CD14-positive monocyte (primary cell): ENCODE data around the gene NQO2. TPM values are rescaled to one million over a fixed set of nuclear protein-coding genes. Genes with fewer than 3 reads are reported as not detected.

Experiments
- DNase-seq, 3 donors: peaks; one replicate each; pipeline ENCODE4 v3.0.0-alpha.2; 2011 to 2022
- H2AFZ ChIP-seq: 2 replicates; pipeline ENCODE4 v1.6.0; 2012; ENCODE audit warnings: mild to moderate bottlenecking, low read depth, low read length, inconsistent platforms; ENCODE audit not compliant: insufficient read depth, poor library complexity, severe bottlenecking
- H3K27ac ChIP-seq, 2 donors: 1 replicate in 1 of 2; 2 replicates in 1 of 2; pipeline ENCODE4 v1.5.1; 2012 to 2013; ENCODE audit warnings: low read length in 2 of 2, control low read depth in 1 of 2, inconsistent platforms in 1 of 2, low read depth in 1 of 2, mild to moderate bottlenecking in 1 of 2
- H3K27me3 ChIP-seq, 2 donors: one replicate each; pipeline versions ENCODE4 v1.6.0 to v1.6.1; 2011 to 2013; ENCODE audit warnings: low read length in 2 of 2; ENCODE audit not compliant: control insufficient read depth in 2 of 2, insufficient read depth in 2 of 2
- H3K36me3 ChIP-seq, 2 donors: replicated peaks in 1 of 2; 1 replicate in 1 of 2; 2 replicates in 1 of 2; pipeline versions ENCODE4 v1.5.1 to v1.6.1; 2012 to 2013; ENCODE audit warnings: low read length in 2 of 2, control low read depth in 1 of 2, inconsistent platforms in 1 of 2, mild to moderate bottlenecking in 1 of 2; ENCODE audit not compliant: insufficient read depth in 2 of 2, control insufficient read depth in 1 of 2
- H3K4me1 ChIP-seq, 2 donors: 1 replicate in 1 of 2; 2 replicates in 1 of 2; pipeline versions ENCODE4 v1.5.1 to v1.6.1; 2012 to 2013; ENCODE audit warnings: low read length in 2 of 2, control low read depth in 1 of 2, inconsistent platforms in 1 of 2, mild to moderate bottlenecking in 1 of 2, moderate library complexity in 1 of 2; ENCODE audit not compliant: insufficient read depth in 2 of 2, control insufficient read depth in 1 of 2
- H3K4me2 ChIP-seq: replicated peaks from 2 replicates; pipeline ENCODE3; 2012; ENCODE audit warnings: low read length, moderate library complexity, mild to moderate bottlenecking; ENCODE audit not compliant: poor library complexity, severe bottlenecking; ENCODE audit errors: extremely low read depth
- H3K4me3 ChIP-seq, 3 experiments: fragments of 200-600 bp in 1 of 3; sonication (generic) in 1 of 3; replicated peaks in 1 of 3; 1 replicate in 2 of 3; 2 replicates in 1 of 3; pipeline ENCODE4 v1.5.1; 2011 to 2013; ENCODE audit warnings: low read length in 3 of 3, mild to moderate bottlenecking in 3 of 3, control low read depth in 2 of 3, low read depth in 2 of 3, inconsistent platforms in 1 of 3, moderate library complexity in 1 of 3
- H3K79me2 ChIP-seq: 2 replicates; pipeline ENCODE4 v1.6.0; 2012; ENCODE audit warnings: mild to moderate bottlenecking, control low read depth, inconsistent platforms, low read length, moderate library complexity; ENCODE audit not compliant: insufficient read depth
- H3K9ac ChIP-seq: 2 replicates; pipeline ENCODE4 v1.6.0; 2017; ENCODE audit warnings: low read length, mild to moderate bottlenecking; ENCODE audit not compliant: insufficient read depth, poor library complexity, severe bottlenecking
- H3K9me3 ChIP-seq, 2 donors: replicated peaks in 1 of 2; 1 replicate in 1 of 2; 2 replicates in 1 of 2; pipeline versions ENCODE4 v1.5.1 to v1.6.1; 2012 to 2013; ENCODE audit warnings: low read length in 2 of 2, control low read depth in 1 of 2; ENCODE audit not compliant: control insufficient read depth in 1 of 2, insufficient read depth in 1 of 2
- H4K20me1 ChIP-seq: 2 replicates; pipeline ENCODE4 v1.6.0; 2012; ENCODE audit warnings: mild to moderate bottlenecking, low read length, control low read depth, moderate library complexity; ENCODE audit not compliant: insufficient read depth
- H3K27ac Mint-ChIP-seq, 7 donors: one replicate each; pipeline ENCODE4 v1.8.0; 2020; ENCODE audit warnings: mild to moderate bottlenecking in 7 of 7, mixed read lengths in 7 of 7, moderate library complexity in 6 of 7, inconsistent platforms in 2 of 7
- H3K27me3 Mint-ChIP-seq, 3 donors: one replicate each; pipeline ENCODE4 v1.8.0; 2021 to 2022; ENCODE audit warnings: low read depth in 3 of 3, mild to moderate bottlenecking in 3 of 3, mixed read lengths in 3 of 3, moderate library complexity in 3 of 3, inconsistent platforms in 1 of 3
- H3K36me3 Mint-ChIP-seq, 2 donors: one replicate each; pipeline ENCODE4 v1.8.0; 2020; ENCODE audit warnings: mixed read lengths in 2 of 2, inconsistent platforms in 1 of 2, mild to moderate bottlenecking in 1 of 2
- H3K4me1 Mint-ChIP-seq: one replicate; pipeline ENCODE4 v1.8.0; 2020; ENCODE audit warnings: mild to moderate bottlenecking, mixed read lengths
- H3K4me3 Mint-ChIP-seq, 2 donors: one replicate each; pipeline ENCODE4 v1.8.0; 2020; ENCODE audit warnings: mild to moderate bottlenecking in 2 of 2, mixed read lengths in 2 of 2, moderate library complexity in 1 of 2
- H3K9me3 Mint-ChIP-seq, 7 donors: one replicate each; pipeline ENCODE4 v1.8.0; 2020 to 2022; ENCODE audit warnings: mixed read lengths in 7 of 7, mild to moderate bottlenecking in 6 of 7, moderate library complexity in 6 of 7, inconsistent platforms in 2 of 7
- WGBS: methylation state at CpG from one replicate; pipeline ENCODE4 v1.1.5; 2013; ENCODE audit warnings: missing lambda C conversion rate; ENCODE audit not compliant: insufficient coverage; 5-methylcytosine and 5-hydroxymethylcytosine counted together
- intact Hi-C, 2 donors: fragments of 100-400 bp; cut with micrococcal nuclease; formaldehyde crosslinking; loops; one replicate each; pipeline versions ENCODE4 v1.15.0 to v1.15.1; 2023
- polyA plus RNA-seq, 3 donors: library from polyadenylated mRNA; depleted of rRNA in 1 of 3; unstranded in 2 of 3; stranded (reverse) in 1 of 3; fragments of 300-500 nt in 2 of 3; fragments of >200 nt in 1 of 3; fragmentation: Illumina TruSeq in 2 of 3; gene quantifications; 1 replicate in 2 of 3; 2 replicates in 1 of 3; pipeline ENCODE4 v1.2.3, GENCODE V29; 2012 to 2021
- TF ChIP-seq, protein P1 (sequence below): fragments of 200-600 bp; IDR thresholded peaks from one replicate; pipeline ENCODE4 v1.8.0; 2022; ENCODE audit warnings: antibody characterized with exemption, mild to moderate bottlenecking

The NQO2 gene
- polyA plus RNA-seq, 3 donors: 30.0 to 281 (median 146) TPM

DNA sequence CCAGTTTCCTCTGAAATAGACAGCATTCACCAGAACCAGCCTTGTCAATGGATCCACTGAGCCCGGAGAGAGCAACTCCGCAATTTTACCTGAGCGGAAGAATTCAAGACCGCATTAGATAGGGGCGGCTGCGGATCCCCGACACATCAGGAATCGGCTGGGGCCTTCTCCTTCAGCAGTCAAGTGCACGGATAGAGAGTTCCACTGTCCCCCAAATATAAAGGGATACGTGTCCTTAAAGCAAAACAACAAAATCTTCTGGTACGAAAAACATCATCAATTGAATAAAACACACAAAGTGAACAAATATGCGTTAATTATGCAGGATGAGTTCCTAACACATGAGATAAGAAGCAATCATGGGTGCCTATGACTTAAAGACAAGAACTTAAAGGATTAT, 46.6 kb upstream of the NQO2 start:
- DNase-seq: no peak
- Histone ChIP-seq H3K27ac (no peak overlapping the region), H3K36me3 (peaks cover 20 to 56% of the 10 kb centered on the region in 2 donors), H3K9me3 (no peaks in the 10 kb centered on the region), H3K4me3 (no peak overlapping the region), H3K4me1 (peaks cover 20 to 26% of the 10 kb centered on the region in 2 donors), H3K4me2 (peak overlapping the region; percentile 56), H3K9ac (no peak overlapping the region), H3K27me3 (no peaks in the 10 kb centered on the region), H4K20me1 (no peaks in the 10 kb centered on the region), H2AFZ (peak overlapping the region; percentile 86), H3K79me2 (no peaks in the 10 kb centered on the region)
- Mint-ChIP-seq H3K4me1 (peaks cover 26% of the 10 kb centered on the region), H3K4me3 (no peak overlapping the region), H3K27ac (peak overlapping the region in 3 of 7 donors; percentile 24 to 97 (median 96)), H3K27me3 (peaks cover 0 to 2% (median 2%) of the 10 kb centered on the region in 3 donors), H3K9me3 (peaks cover 0 to 4% (median 2%) of the 10 kb centered on the region in 7 donors), H3K36me3 (peaks cover 53 to 89% of the 10 kb centered on the region in 2 donors)
- TF ChIP-seq, protein P1, sequence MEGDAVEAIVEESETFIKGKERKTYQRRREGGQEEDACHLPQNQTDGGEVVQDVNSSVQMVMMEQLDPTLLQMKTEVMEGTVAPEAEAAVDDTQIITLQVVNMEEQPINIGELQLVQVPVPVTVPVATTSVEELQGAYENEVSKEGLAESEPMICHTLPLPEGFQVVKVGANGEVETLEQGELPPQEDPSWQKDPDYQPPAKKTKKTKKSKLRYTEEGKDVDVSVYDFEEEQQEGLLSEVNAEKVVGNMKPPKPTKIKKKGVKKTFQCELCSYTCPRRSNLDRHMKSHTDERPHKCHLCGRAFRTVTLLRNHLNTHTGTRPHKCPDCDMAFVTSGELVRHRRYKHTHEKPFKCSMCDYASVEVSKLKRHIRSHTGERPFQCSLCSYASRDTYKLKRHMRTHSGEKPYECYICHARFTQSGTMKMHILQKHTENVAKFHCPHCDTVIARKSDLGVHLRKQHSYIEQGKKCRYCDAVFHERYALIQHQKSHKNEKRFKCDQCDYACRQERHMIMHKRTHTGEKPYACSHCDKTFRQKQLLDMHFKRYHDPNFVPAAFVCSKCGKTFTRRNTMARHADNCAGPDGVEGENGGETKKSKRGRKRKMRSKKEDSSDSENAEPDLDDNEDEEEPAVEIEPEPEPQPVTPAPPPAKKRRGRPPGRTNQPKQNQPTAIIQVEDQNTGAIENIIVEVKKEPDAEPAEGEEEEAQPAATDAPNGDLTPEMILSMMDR: no peak
- WGBS: 100% methylated on average over 1 of the region's 12 CpGs
- intact Hi-C loops: loop anchor here (2.0 to 5.0 kb wide), 2 partner anchors 34 to 36 kb away; no protein-coding TSS in a partner anchor

DNA sequence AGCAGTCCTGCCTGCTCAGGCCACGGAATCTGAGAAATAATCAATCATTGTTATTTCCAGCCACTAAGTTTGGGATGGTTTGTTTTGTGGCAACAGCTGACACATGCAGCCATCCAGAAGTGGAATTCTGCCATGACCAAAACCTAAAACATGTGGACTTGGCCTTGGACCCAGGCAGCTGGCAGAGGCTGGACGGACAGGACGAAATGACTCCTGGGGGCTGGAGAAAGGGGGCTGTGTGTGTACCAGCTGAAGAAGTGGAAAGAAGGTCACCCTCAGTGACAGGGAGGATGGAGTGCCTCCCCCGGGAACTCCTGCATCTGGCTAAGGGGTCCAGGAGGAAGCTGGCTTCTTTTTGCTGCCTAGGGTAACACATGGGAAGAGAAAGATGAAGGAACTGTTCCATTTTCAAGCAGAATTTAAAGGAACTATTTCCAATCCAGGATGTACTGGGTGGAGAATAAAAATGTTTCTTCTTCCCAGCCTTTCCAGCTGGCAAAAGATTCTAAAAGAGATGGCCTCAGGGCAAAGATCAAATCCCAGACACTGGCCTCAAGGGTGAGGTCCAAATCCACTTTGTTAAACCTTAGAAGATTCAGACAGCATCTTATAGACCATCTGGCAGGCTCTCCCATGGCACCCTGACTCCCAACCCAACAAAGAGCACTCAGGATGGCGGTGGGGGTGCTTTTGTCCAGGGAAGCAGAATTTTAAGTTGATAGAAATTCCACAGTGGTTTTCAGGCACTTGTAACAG, 42.6 kb upstream of the NQO2 start:
- Mint-ChIP-seq H3K27ac (peak overlapping the region in 1 of 7 donors; percentile 41), H3K9me3 (peaks cover 0 to 4% (median 2%) of the 10 kb centered on the region in 7 donors), H3K27me3 (no peaks in the 10 kb centered on the region), H3K36me3 (peaks cover 37 to 69% of the 10 kb centered on the region in 2 donors), H3K4me3 (no peak overlapping the region), H3K4me1 (peaks cover 32% of the 10 kb centered on the region)
- intact Hi-C loops: no loop called here
- Histone ChIP-seq H3K27ac (no peak overlapping the region), H3K4me3 (no peak overlapping the region), H3K4me2 (no peak overlapping the region), H2AFZ (no peak overlapping the region), H3K79me2 (peaks cover 23% of the 10 kb centered on the region), H3K4me1 (peaks cover 19 to 28% of the 10 kb centered on the region in 2 donors), H3K9me3 (no peaks in the 10 kb centered on the region), H3K27me3 (no peaks in the 10 kb centered on the region), H3K9ac (no peak overlapping the region), H4K20me1 (peaks cover 7% of the 10 kb centered on the region), H3K36me3 (peaks cover 13 to 51% of the 10 kb centered on the region in 2 donors)
- DNase-seq: no peak
- WGBS: 88% methylated on average over 2 of the region's 5 CpGs
- TF ChIP-seq, protein P1: no peak
